ENCODE measurements around the gene CENPL. TPM values are rescaled to one million over a fixed set of nuclear protein-coding genes. Genes with fewer than 3 reads are reported as not detected.

Gene CENPL
- total RNA-seq, 1 donor from 2014 or later: 3.7 TPM

DNA sequence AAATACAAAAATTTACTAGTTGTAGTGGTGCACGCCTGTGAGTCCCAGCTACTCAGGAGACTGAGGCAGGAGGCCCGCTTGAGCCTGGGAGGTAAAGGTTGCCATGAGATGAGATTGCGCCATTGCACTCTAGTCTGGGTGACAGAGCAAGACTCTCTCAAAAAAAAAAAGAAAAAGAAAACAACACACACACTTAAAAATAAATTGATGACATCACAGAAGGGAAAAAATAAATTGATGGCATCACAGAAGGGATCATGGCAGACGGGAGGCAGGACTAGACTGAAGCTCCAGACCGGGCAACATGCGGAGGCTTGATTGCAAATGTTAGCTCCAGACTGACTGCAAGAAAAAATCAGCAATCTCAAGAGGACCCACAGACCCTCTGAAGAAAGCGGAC lies 66.6 kb downstream of the CENPL start:
- no peak for DNase-seq (ENCODE audit: extremely low spot score in 2 of 2)
- H3K36me3 ChIP-seq: peaks cover 0 to 67% of the 10 kb centered on the region in 2 donors
- no peak overlapping the region for H3K27ac ChIP-seq
- H3K4me1 ChIP-seq: no peaks in the 10 kb centered on the region
- H3K4me3 ChIP-seq: no peak overlapping the region
- H3K27me3 ChIP-seq: no peaks in the 10 kb centered on the region
- TF ChIP-seq POLR2A (IDR thresholded peaks at IDR 0.05) (no peak), POLR2AphosphoS5 (IDR thresholded peaks at IDR 0.05; ENCODE audit: insufficient read depth in 1 of 2, low read depth in 1 of 2) (no peak)
- TF ChIP-seq, protein P1, sequence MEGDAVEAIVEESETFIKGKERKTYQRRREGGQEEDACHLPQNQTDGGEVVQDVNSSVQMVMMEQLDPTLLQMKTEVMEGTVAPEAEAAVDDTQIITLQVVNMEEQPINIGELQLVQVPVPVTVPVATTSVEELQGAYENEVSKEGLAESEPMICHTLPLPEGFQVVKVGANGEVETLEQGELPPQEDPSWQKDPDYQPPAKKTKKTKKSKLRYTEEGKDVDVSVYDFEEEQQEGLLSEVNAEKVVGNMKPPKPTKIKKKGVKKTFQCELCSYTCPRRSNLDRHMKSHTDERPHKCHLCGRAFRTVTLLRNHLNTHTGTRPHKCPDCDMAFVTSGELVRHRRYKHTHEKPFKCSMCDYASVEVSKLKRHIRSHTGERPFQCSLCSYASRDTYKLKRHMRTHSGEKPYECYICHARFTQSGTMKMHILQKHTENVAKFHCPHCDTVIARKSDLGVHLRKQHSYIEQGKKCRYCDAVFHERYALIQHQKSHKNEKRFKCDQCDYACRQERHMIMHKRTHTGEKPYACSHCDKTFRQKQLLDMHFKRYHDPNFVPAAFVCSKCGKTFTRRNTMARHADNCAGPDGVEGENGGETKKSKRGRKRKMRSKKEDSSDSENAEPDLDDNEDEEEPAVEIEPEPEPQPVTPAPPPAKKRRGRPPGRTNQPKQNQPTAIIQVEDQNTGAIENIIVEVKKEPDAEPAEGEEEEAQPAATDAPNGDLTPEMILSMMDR (IDR thresholded peaks at IDR 0.05): no peak
- intact Hi-C loops (cut with DNase I): no loop called here
- H3K9me3 ChIP-seq: no peaks in the 10 kb centered on the region

GRCh38 chr1:173757666-173758065 lies 67.0 kb downstream of the CENPL start:
- Histone ChIP-seq H3K9me3 (no peaks in the 10 kb centered on the region), H3K36me3 (peaks cover 0 to 71% of the 10 kb centered on the region in 2 donors)
- intact Hi-C loops (cut with DNase I): no loop called here

DNA sequence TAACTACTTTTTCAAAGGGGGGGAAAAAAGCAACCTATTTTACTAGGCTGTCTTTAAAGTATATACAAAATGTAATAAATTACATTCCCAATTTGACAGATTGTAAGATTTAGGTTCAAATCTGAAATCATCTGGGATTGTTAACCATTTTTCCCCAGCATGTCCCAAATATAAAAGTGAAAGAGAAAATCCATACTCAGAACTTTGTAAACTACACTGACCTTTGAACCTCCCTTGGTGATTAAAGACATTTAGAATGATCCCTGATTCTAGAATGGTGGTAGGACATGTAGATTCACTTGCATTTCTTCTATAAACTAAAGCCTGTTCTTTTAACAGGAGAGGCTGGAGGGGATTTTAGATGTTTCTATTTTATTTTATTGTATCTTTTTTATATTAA lies 70.9 kb downstream of the CENPL start:
- H3K27ac ChIP-seq: no peak overlapping the region
- no peaks in the 10 kb centered on the region for H3K27me3 ChIP-seq
- intact Hi-C loops (cut with DNase I): no loop called here
- TF ChIP-seq POLR2AphosphoS5 (IDR thresholded peaks at IDR 0.05; ENCODE audit: insufficient read depth in 1 of 2, low read depth in 1 of 2) (no peak), POLR2A (IDR thresholded peaks at IDR 0.05) (no peak)
- TF ChIP-seq, protein P1 (IDR thresholded peaks at IDR 0.05): no peak
- no peak for DNase-seq (ENCODE audit: extremely low spot score in 2 of 2)
- peaks cover 0 to 71% of the 10 kb centered on the region in 2 donors for H3K36me3 ChIP-seq
- no peak overlapping the region for H3K4me3 ChIP-seq
- no peaks in the 10 kb centered on the region for H3K4me1 ChIP-seq
- H3K9me3 ChIP-seq: no peaks in the 10 kb centered on the region

More at GRCh38 chr1:173757666-173758065, 67.0 kb downstream of the CENPL start:
- TF ChIP-seq, protein P1 (IDR thresholded peaks at IDR 0.05): no peak
- no peak for TF ChIP-seq POLR2AphosphoS5 (IDR thresholded peaks at IDR 0.05; ENCODE audit: insufficient read depth in 1 of 2, low read depth in 1 of 2)
- TF ChIP-seq POLR2A (IDR thresholded peaks at IDR 0.05): no peak
- H3K4me1 ChIP-seq: no peaks in the 10 kb centered on the region
- no peak for DNase-seq (ENCODE audit: extremely low spot score in 2 of 2)
- H3K27ac ChIP-seq: no peak overlapping the region
- H3K27me3 ChIP-seq: no peaks in the 10 kb centered on the region
- no peak overlapping the region for H3K4me3 ChIP-seq

Small RNA genes lying within 50 kb of the gene (small RNA-seq; reads per million reads assigned to genes)
- not detected for gene RF00019

Other genes starting within 250 kb of the CENPL start
- gene SLC9C2, start 221.8 kb downstream of the CENPL start, total RNA-seq: not detected
- not detected for gene TEX50, start 189.5 kb downstream of the CENPL start, total RNA-seq
- not detected for gene ANKRD45, start 155.0 kb downstream of the CENPL start, total RNA-seq
- 14.7 TPM for gene KLHL20, start 109.9 kb downstream of the CENPL start, total RNA-seq
- gene DARS2, start 210 bp downstream of the CENPL start, total RNA-seq: 6.4 TPM
- gene GAS5, start 43.1 kb upstream of the CENPL start, total RNA-seq: 466 TPM
- gene ZBTB37, start 43.5 kb upstream of the CENPL start, total RNA-seq: 6.6 TPM
- not detected for gene SERPINC1, start 92.4 kb upstream of the CENPL start, total RNA-seq
- 25.3 TPM for gene RC3H1, start 197.5 kb upstream of the CENPL start, total RNA-seq

Measured in vagina (tissue), 2 donors.